RWPE2 (cell line): ENCODE data around the gene ABHD4.

Experiments used
- ATAC-seq: fragments of 200-7000 bp; cut with Tn5 transposase; 3 replicates; pipeline ENCODE4 v1.9.1; 2021; ENCODE audit warnings: low read depth
- DNase-seq: peaks from one replicate; pipeline ENCODE4 v3.0.0-alpha.2; 2020; ENCODE audit warnings: low spot score
- H3K27ac ChIP-seq: fragments of 450-650 bp; 2 replicates; pipeline ENCODE4 v1.5.1; 2017; ENCODE audit warnings: mild to moderate bottlenecking; ENCODE audit not compliant: poor library complexity, severe bottlenecking
- H3K27me3 ChIP-seq: fragments of 250-450 bp; sonication (Bioruptor Pico); 2 replicates; pipeline ENCODE4 v1.5.1; 2021; ENCODE audit warnings: mild to moderate bottlenecking, moderate library complexity; ENCODE audit not compliant: insufficient read depth, poor library complexity, severe bottlenecking
- H3K36me3 ChIP-seq: fragments of 250-450 bp; sonication (Bioruptor Pico); 2 replicates; pipeline ENCODE4 v1.5.1; 2020; ENCODE audit warnings: low read depth, mild to moderate bottlenecking, moderate library complexity
- H3K4me1 ChIP-seq: fragments of 250-450 bp; sonication (Bioruptor Pico); 2 replicates; pipeline ENCODE4 v1.5.1; 2021; ENCODE audit warnings: mild to moderate bottlenecking, moderate library complexity; ENCODE audit not compliant: insufficient read depth, poor library complexity, severe bottlenecking
- H3K4me3 ChIP-seq: fragments of 250-450 bp; sonication (Bioruptor Pico); 2 replicates; pipeline ENCODE4 v1.5.1; 2021; ENCODE audit warnings: mild to moderate bottlenecking, moderate library complexity; ENCODE audit not compliant: severe bottlenecking
- H3K9me3 ChIP-seq: fragments of 250-450 bp; sonication (Bioruptor Pico); 2 replicates; pipeline ENCODE4 v1.5.1; 2021; ENCODE audit warnings: mild to moderate bottlenecking, moderate library complexity; ENCODE audit not compliant: severe bottlenecking
- TF ChIP-seq, protein P1 (sequence below): fragments of 450-650 bp; IDR thresholded peaks from one replicate; pipeline ENCODE4 v1.5.1; 2017; ENCODE audit warnings: mild to moderate bottlenecking, moderate library complexity; ENCODE audit not compliant: poor library complexity, severe bottlenecking

Gene ABHD4

GRCh38 chr14:22600027-22600426 is 1.9 kb downstream of the ABHD4 start:
- Histone ChIP-seq H3K4me3 (no peak overlapping the region), H3K27me3 (no peaks in the 10 kb centered on the region), H3K4me1 (peaks cover 26% of the 10 kb centered on the region), H3K27ac (no peak overlapping the region), H3K36me3 (peaks cover 29% of the 10 kb centered on the region), H3K9me3 (no peaks in the 10 kb centered on the region)
- ATAC-seq (no peak), DNase-seq (no peak)
- TF ChIP-seq, protein P1, sequence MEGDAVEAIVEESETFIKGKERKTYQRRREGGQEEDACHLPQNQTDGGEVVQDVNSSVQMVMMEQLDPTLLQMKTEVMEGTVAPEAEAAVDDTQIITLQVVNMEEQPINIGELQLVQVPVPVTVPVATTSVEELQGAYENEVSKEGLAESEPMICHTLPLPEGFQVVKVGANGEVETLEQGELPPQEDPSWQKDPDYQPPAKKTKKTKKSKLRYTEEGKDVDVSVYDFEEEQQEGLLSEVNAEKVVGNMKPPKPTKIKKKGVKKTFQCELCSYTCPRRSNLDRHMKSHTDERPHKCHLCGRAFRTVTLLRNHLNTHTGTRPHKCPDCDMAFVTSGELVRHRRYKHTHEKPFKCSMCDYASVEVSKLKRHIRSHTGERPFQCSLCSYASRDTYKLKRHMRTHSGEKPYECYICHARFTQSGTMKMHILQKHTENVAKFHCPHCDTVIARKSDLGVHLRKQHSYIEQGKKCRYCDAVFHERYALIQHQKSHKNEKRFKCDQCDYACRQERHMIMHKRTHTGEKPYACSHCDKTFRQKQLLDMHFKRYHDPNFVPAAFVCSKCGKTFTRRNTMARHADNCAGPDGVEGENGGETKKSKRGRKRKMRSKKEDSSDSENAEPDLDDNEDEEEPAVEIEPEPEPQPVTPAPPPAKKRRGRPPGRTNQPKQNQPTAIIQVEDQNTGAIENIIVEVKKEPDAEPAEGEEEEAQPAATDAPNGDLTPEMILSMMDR = no peak

DNA sequence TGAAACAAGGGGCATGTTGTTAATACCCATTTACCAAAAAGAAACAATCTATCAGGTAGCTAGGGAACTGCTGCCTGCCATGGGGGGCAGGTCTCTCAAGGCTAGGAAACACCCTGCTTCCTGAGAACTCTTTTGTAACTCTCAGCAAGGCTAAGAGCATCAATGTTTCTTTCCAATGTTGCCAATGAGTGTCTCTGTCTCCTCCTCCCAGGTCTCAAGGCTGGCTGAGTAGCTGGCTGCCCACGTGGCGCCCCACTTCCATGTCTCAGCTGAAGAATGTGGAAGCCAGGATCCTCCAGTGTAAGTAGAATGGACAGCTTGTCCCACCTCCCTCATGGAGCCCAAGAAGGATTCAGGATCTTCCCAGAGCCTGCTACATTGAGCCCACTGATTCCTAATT is 3.4 kb downstream of the ABHD4 start:
- ATAC-seq = no peak
- no peak overlapping the region for H3K4me3 ChIP-seq
- TF ChIP-seq, protein P1 = no peak
- H3K9me3 ChIP-seq = no peaks in the 10 kb centered on the region
- H3K27ac ChIP-seq = peak overlapping the region; percentile 71
- DNase-seq = no peak
- no peaks in the 10 kb centered on the region for H3K27me3 ChIP-seq
- peaks cover 34% of the 10 kb centered on the region for H3K4me1 ChIP-seq
- peaks cover 43% of the 10 kb centered on the region for H3K36me3 ChIP-seq

GRCh38 chr14:22601996-22602395 is 3.9 kb downstream of the ABHD4 start:
- TF ChIP-seq, protein P1 = no peak
- peaks cover 38% of the 10 kb centered on the region for H3K4me1 ChIP-seq
- DNase-seq (no peak), ATAC-seq (no peak)
- H3K27me3 ChIP-seq = no peaks in the 10 kb centered on the region
- peak overlapping the region; percentile 71 for H3K27ac ChIP-seq
- H3K9me3 ChIP-seq = no peaks in the 10 kb centered on the region
- H3K4me3 ChIP-seq = no peak overlapping the region
- peaks cover 49% of the 10 kb centered on the region for H3K36me3 ChIP-seq

GRCh38 chr14:22602862-22603261 is 4.8 kb downstream of the ABHD4 start:
- peaks cover 57% of the 10 kb centered on the region for H3K36me3 ChIP-seq
- TF ChIP-seq, protein P1 = no peak
- ATAC-seq = peak; percentile 46

GRCh38 chr14:22606380-22606779 is 8.3 kb downstream of the ABHD4 start:
- peaks cover 29% of the 10 kb centered on the region for H3K4me1 ChIP-seq
- no peak overlapping the region for H3K4me3 ChIP-seq
- DNase-seq (no peak), ATAC-seq (peak; percentile 46)
- H3K27ac ChIP-seq = peak overlapping the region; percentile 47
- no peaks in the 10 kb centered on the region for H3K27me3 ChIP-seq
- H3K9me3 ChIP-seq = no peaks in the 10 kb centered on the region
- TF ChIP-seq, protein P1 = no peak
- H3K36me3 ChIP-seq = peaks cover 85% of the 10 kb centered on the region

More at GRCh38 chr14:22602862-22603261, 4.8 kb downstream of the ABHD4 start:
- Histone ChIP-seq H3K4me1 (peaks cover 38% of the 10 kb centered on the region), H3K9me3 (no peaks in the 10 kb centered on the region), H3K27me3 (no peaks in the 10 kb centered on the region), H3K27ac (peak overlapping the region; percentile 71), H3K4me3 (no peak overlapping the region)
- DNase-seq = no peak
